ENCODE data around the gene IL17F. TPM values are rescaled to one million over a fixed set of nuclear protein-coding genes. Genes with fewer than 3 reads are reported as not detected.
"Not testable (repeated sequence)": the region's sequence is repeated elsewhere in the genome, so short reads cannot be mapped to it uniquely, and the experiment has no call there.

The IL17F gene
- total RNA-seq, 2 donors from 2014 or later: 295 to 3,317 TPM

DNA sequence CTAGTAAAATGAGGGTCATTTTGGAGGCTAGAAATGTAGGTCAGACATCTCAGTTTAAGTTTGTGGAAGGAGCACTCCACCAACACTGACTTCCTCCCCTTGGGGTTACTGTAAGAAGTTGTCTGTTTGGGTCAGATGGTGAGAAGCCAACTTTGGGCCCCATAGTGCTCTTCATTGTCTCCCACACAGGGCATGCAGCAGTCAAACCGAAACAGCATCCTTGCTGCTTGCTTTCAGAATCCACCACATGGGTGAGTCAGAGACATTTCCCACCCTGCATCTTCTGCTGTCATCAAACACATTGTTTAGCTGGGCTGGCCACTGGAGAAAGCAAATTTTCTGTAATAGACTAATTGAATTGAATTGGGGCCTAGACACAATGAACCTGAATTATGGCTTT lies 16.8 kb downstream of the IL17F start:
- Mint-ChIP-seq H3K36me3 (ENCODE audit: low read depth) (no peaks in the 10 kb centered on the region), H3K4me1 (peaks cover 19% of the 10 kb centered on the region), H3K4me3 (peak overlapping the region; percentile 42), H3K27me3 (peaks cover 25% of the 10 kb centered on the region), H3K27ac (peak overlapping the region; percentile 5), H3K9me3 (no peaks in the 10 kb centered on the region)
- peak; percentile 91 for ATAC-seq (replicated peaks)

DNA sequence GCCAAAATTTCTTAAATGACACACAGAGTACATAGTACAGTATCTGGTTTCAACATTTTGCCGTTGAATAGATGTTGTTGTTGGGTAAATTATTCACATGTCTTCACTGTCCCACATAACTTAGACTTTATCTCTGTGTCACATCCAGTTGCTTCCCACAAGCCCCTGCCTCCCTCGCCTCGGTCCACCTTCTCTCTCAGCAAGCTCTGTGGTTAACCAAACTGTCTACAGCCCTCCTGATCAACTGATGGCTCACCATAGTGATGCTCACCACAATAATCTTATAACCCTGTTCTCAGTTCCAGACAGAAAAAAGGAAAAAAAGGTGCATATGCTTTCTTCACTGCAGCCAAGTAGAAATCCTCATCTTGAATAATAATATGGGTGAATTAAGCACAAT lies 23.0 kb downstream of the IL17F start:
- Mint-ChIP-seq H3K9me3 (no peaks in the 10 kb centered on the region), H3K27me3 (peaks cover 25% of the 10 kb centered on the region), H3K36me3 (ENCODE audit: low read depth) (no peaks in the 10 kb centered on the region), H3K27ac (peak overlapping the region; percentile 8), H3K4me3 (peak overlapping the region; percentile 9), H3K4me1 (peaks cover 8% of the 10 kb centered on the region)
- peak; percentile 98 for ATAC-seq (replicated peaks)

DNA sequence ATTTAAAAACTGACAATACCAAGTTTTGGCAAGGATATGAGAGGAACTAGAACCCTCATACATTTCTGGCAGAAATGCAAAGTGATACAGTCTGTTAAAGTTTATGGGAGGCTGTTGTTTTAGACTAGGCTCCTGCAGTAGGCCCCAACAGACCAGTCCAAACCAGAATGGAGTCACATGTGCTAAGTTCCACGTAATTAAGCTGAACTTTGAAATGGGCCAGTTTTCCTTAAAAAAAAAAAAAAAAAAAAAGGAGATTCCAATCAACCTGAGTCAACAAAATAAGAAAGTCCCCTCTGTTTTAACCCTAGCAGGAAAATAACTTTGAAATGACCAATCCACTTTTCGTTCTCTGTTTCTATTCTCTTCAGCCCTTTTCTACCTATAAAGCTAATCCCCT lies 26.5 kb downstream of the IL17F start:
- Mint-ChIP-seq H3K36me3 (ENCODE audit: low read depth) (no peaks in the 10 kb centered on the region), H3K27ac (no peak overlapping the region), H3K4me3 (no peak overlapping the region), H3K4me1 (peaks cover 8% of the 10 kb centered on the region), H3K9me3 (no peaks in the 10 kb centered on the region), H3K27me3 (peaks cover 3% of the 10 kb centered on the region)
- ATAC-seq (replicated peaks): no peak

DNA sequence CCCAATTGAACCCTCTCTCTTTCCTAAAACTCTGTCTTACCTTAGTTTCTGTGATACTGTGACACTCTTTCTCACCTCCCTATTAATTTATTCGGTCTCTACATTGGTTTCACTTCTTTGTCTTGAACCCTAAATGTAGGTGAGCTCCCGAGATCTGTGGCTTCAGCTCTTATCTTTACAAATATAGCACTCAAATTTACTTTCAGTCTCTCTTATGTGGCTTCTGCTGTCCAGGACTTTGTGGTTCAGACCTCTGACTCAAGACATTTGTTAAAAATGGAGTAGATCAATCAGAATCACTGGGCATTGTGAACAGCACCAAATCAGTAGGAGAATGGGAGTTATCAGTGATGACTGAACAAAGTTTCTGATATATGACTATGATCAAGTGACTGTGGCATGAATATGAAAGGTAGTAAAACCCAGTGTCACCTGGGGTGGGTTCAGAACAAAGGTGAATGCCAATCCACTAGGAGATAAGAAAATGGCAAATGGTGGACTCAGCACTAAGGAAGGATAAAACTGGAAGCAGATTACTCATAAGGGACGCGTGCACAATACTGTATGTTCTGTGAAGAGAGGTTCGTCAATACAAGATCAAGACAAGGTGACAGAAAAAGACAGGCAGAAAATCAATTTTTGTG lies 27.2 kb downstream of the IL17F start:
- Mint-ChIP-seq H3K27ac (no peak overlapping the region), H3K36me3 (ENCODE audit: low read depth) (no peaks in the 10 kb centered on the region), H3K27me3 (peaks cover 4% of the 10 kb centered on the region), H3K4me1 (peaks cover 8% of the 10 kb centered on the region), H3K4me3 (no peak overlapping the region), H3K9me3 (no peaks in the 10 kb centered on the region)
- no peak for ATAC-seq (replicated peaks)

DNA sequence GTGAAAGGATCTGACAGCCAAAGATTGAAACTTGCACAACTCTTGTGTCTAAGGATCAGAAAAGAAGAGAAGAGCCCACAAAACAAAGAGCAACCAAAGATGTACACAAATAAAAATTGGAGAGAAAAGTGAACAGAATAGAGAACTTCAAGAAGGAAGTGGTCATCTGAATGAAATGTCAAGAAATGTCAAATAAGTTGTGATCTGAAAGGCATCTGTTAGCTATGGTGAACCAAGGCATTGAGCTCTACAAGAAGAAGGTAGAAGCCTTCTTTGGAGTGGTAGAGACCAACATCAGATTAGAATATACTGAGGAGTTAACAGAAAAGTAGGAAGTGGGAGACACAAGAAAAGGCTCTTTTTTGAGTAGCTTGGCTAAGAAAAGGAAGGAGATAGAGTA lies 28.5 kb downstream of the IL17F start:
- no peak overlapping the region for H3K4me3 Mint-ChIP-seq
- no peak for ATAC-seq (replicated peaks)
- H3K27ac Mint-ChIP-seq: no peak overlapping the region
- peaks cover 4% of the 10 kb centered on the region for H3K27me3 Mint-ChIP-seq
- no peaks in the 10 kb centered on the region for H3K4me1 Mint-ChIP-seq
- H3K9me3 Mint-ChIP-seq: no peaks in the 10 kb centered on the region
- no peaks in the 10 kb centered on the region for H3K36me3 Mint-ChIP-seq (ENCODE audit: low read depth)

DNA sequence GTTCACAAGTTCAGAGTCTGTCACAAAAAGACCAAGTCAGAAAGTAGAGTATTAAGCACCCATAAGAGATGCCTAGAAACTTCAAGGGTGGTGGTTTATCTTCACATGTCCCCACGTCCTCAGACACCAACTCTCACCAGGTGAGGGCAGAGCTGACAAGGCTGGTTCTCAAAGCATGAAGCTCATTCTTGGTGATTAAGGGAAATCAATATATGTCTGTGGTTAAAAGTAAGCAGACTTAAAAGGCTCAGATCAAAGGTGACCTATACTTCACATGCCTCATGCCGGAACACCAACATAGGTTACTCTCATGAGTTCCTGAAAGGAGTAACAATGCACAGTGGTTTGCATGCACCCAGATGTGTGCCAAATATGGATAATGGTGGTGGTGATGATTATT lies 31.2 kb downstream of the IL17F start:
- Mint-ChIP-seq H3K9me3 (no peaks in the 10 kb centered on the region), H3K27me3 (peaks cover 4% of the 10 kb centered on the region), H3K36me3 (ENCODE audit: low read depth) (no peaks in the 10 kb centered on the region), H3K4me1 (peaks cover 5% of the 10 kb centered on the region), H3K27ac (no peak overlapping the region), H3K4me3 (no peak overlapping the region)
- peak; percentile 66 for ATAC-seq (replicated peaks)

DNA sequence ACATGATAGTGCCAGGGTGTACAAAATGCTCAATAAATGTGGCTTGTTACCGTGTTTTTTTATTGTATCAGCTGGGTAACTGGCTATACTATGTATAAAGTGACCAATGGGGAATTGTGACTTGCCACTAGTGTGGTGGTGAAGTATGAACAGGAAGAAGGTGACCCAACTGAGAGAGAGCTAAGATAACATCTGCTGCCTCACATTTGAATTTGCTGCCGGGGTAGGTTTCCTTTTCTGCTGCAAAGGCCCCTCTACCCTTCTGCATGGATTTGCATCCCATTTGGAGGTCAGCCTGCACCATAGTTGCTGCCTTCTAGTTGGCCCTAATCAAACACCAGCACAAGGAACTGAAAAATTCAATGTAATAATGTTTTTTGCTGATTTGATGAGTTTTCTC lies 34.1 kb downstream of the IL17F start:
- ATAC-seq (replicated peaks): peak; percentile 17
- H3K27me3 Mint-ChIP-seq: peaks cover 7% of the 10 kb centered on the region
- no peaks in the 10 kb centered on the region for H3K36me3 Mint-ChIP-seq (ENCODE audit: low read depth)
- H3K27ac Mint-ChIP-seq: no peak overlapping the region
- H3K4me1 Mint-ChIP-seq: peaks cover 5% of the 10 kb centered on the region
- H3K9me3 Mint-ChIP-seq: no peaks in the 10 kb centered on the region
- H3K4me3 Mint-ChIP-seq: no peak overlapping the region

DNA sequence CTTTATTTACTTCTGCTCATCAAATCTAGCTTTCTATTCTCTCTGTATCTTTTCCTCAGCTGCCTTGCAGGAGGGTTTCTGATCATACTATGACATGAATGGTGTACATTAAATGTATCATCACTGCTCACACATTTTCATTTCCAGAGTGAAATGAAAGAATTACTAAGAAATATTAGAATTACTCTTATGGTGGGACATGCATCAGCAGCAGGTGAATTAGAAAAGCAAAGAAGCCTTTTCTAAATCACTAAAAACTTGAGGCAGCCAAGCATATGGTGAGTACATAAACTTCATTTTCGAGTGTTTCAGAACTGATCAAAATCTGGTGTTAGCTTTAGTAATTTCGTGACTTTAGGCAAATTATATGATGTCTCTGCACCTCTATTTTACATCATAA lies 34.5 kb downstream of the IL17F start:
- Mint-ChIP-seq H3K27ac (no peak overlapping the region), H3K36me3 (ENCODE audit: low read depth) (no peaks in the 10 kb centered on the region), H3K27me3 (peaks cover 7% of the 10 kb centered on the region), H3K4me3 (no peak overlapping the region), H3K9me3 (no peaks in the 10 kb centered on the region), H3K4me1 (peaks cover 5% of the 10 kb centered on the region)
- peak; percentile 78 for ATAC-seq (replicated peaks)

DNA sequence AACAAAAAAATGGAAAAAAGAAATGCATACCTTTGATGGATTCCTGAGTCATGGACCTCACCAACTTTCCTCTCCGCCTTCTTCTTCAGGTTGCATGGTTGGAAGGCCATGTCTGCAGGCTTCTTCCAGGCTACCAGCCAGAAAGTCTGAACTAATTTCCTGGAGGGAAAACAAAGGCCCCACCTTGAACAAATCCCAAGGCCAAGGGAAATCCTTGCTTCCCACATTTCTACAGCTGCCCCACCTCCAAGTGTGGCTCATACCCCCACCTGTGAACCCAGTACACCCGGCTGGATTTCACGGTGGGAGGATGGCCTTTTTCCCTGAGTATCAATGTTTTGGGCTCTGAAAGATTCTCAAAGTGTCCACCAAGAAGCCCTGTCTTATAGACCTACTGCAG lies 35.7 kb downstream of the IL17F start:
- ATAC-seq (replicated peaks): no peak
- Mint-ChIP-seq H3K36me3 (ENCODE audit: low read depth) (no peaks in the 10 kb centered on the region), H3K27ac (no peak overlapping the region), H3K9me3 (no peaks in the 10 kb centered on the region), H3K4me1 (peaks cover 5% of the 10 kb centered on the region), H3K4me3 (no peak overlapping the region), H3K27me3 (peaks cover 7% of the 10 kb centered on the region)

DNA sequence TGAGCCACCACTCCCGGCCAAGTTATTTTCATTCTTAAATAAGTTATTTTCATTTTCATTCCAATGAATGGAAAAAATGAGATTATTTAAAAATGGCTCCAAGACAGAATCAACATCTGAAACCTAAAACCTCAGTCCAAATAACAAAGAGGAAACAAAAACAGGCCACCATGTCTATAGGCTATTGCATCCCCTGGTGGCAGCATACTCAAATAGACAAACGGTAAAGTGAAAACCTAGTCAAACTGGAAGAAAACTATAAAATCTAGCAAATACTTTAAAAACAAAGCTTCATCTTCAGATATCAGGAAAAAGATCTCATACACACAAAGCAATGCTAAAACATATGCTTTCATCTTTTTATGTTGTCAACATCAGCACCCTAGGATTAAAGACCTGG lies 37.2 kb downstream of the IL17F start:
- no peak for ATAC-seq (replicated peaks)
- no peaks in the 10 kb centered on the region for H3K9me3 Mint-ChIP-seq
- H3K27me3 Mint-ChIP-seq: peaks cover 8% of the 10 kb centered on the region
- no peak overlapping the region for H3K27ac Mint-ChIP-seq
- H3K4me1 Mint-ChIP-seq: peaks cover 5% of the 10 kb centered on the region
- H3K4me3 Mint-ChIP-seq: no peak overlapping the region
- H3K36me3 Mint-ChIP-seq (ENCODE audit: low read depth): no peaks in the 10 kb centered on the region

DNA sequence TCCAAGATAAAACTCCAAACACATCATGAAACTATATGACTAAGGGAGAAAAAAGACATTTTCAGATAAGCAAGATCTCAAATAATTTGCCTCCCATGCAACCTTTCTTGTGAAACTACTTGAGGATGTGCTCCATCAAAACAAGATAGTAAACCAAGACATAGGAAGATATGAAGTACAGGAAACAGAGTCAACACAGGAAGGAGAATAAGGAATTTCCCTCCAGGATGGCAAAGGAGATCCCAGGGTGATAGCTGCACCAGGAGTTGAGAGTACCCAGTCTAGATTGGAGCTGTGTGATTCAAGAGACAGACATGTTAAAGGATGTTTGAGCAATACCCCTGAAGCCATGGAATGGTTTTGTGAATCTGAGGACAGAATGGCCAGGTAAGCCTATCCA lies 42.8 kb downstream of the IL17F start:
- peak; percentile 53 for ATAC-seq (replicated peaks)
- peak overlapping the region; percentile 53 for H3K4me3 Mint-ChIP-seq

DNA sequence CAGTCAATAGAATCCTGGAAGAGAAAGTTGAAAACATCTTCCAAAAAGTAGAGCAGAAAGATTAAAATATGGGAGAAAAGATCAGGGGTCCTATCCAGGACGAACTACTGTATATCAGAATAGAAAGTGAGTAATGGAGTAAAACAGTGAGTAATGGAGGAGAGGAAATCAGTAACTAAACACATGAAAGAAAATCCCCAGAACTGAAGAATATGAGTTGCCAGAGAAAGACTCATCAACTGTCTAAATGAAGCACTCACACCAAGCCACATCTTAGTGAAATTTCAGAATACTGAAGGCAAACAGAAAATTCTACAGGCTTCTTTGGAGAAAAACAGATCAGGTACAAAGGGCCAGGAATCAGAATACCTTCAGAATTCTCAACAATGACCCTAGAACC lies 43.3 kb downstream of the IL17F start:
- Mint-ChIP-seq H3K9me3 (peaks cover 14% of the 10 kb centered on the region), H3K27me3 (peaks cover 13% of the 10 kb centered on the region), H3K4me1 (peaks cover 15% of the 10 kb centered on the region), H3K27ac (peak overlapping the region; percentile 90), H3K4me3 (peak overlapping the region; percentile 53), H3K36me3 (ENCODE audit: low read depth) (no peaks in the 10 kb centered on the region)
- peak; percentile 100 for ATAC-seq (replicated peaks)

More for the DNA sequence above, 42.8 kb downstream of the IL17F start:
- Mint-ChIP-seq H3K27ac (peak overlapping the region; percentile 90), H3K36me3 (ENCODE audit: low read depth) (no peaks in the 10 kb centered on the region), H3K9me3 (peaks cover 14% of the 10 kb centered on the region), H3K4me1 (peaks cover 15% of the 10 kb centered on the region), H3K27me3 (peaks cover 13% of the 10 kb centered on the region)

DNA sequence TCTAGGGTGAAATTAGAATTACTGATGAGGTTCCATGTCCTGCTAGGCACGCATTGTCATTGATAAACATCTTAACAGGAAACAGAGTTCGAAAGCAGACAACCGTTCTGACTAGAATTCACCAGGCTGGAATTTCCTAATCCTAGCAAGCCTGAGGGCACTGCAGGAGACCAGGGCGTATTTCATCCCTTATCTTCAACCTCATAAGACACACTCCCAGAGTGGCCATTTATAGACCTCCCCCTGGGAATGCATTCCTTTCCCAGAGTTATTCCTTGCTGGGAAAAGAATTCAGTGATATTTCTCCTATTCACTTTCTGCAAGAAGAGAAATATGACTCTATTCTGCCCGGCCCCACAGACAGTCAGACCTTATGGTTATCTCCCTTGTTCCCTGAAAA lies 44.2 kb downstream of the IL17F start:
- Mint-ChIP-seq H3K27me3 (peaks cover 17% of the 10 kb centered on the region), H3K4me1 (peaks cover 15% of the 10 kb centered on the region), H3K27ac (peak overlapping the region; percentile 50), H3K4me3 (peak overlapping the region; percentile 17), H3K9me3 (peaks cover 14% of the 10 kb centered on the region)
- not testable (repeated sequence) for H3K36me3 Mint-ChIP-seq (ENCODE audit: low read depth); ATAC-seq (replicated peaks)

DNA sequence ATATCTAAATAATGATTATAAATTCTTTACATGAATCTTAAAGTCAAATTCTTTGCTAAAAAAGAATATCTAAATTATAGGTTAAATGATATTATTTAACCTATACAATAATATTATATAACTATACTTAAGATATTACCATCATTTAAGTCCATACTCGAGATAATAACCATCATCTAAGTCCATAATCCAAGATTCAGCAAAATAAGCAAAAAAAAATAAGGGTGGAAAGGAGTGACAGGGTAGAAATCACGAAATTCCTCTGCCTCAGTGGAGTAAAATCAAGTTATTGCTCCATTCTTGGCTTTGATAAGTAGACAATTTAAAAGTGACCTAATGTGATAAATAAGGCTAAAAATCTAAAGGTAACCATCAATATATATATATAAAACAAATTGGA lies 48.4 kb downstream of the IL17F start:
- Mint-ChIP-seq H3K9me3 (peaks cover 9% of the 10 kb centered on the region), H3K27me3 (peaks cover 22% of the 10 kb centered on the region), H3K36me3 (ENCODE audit: low read depth) (no peaks in the 10 kb centered on the region), H3K27ac (no peak overlapping the region), H3K4me3 (no peak overlapping the region), H3K4me1 (peaks cover 7% of the 10 kb centered on the region)
- no peak for ATAC-seq (replicated peaks)

DNA sequence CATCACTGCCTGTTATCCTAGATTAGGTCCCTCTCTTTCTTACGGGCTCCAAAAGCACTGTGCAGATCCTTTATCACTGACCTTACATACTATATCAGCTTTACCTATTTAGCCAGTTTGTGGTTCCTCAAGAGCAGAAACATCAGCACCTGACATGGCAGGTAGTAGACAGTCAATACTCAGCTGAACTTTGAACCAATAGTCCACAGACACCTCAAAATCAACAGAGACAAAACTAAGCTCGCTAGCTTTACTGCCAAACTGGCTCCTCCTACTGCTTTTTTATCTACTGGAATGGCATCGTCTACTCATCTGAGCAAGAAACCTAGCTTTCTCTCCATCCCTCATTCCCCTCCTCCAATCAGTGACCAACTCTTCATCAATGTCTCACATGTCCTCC lies 52.5 kb downstream of the IL17F start:
- no peaks in the 10 kb centered on the region for H3K4me1 Mint-ChIP-seq
- no peak overlapping the region for H3K27ac Mint-ChIP-seq
- H3K36me3 Mint-ChIP-seq (ENCODE audit: low read depth): peaks cover 12% of the 10 kb centered on the region
- peaks cover 27% of the 10 kb centered on the region for H3K27me3 Mint-ChIP-seq
- ATAC-seq (replicated peaks): no peak
- no peak overlapping the region for H3K4me3 Mint-ChIP-seq
- no peaks in the 10 kb centered on the region for H3K9me3 Mint-ChIP-seq

DNA sequence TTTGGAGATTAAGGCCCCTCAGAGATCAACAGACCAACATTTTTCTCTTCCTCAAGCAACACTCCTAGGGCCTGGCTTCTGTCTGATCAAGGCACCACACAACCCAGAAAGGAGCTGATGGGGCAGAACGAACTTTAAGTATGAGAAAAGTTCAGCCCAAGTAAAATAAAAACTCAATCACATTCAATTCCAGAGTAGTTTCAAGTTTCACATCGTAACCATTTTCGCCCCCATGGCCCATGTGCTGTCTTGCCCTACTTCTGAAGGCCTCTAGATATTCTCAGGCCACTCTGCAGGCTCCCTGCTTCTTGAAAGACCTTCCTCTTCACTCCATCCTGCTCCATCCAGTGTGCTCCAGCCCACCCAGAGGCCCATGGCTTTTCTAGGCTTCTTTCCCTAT lies 53.9 kb downstream of the IL17F start:
- Mint-ChIP-seq H3K27me3 (peaks cover 33% of the 10 kb centered on the region), H3K27ac (no peak overlapping the region), H3K4me3 (peak overlapping the region; percentile 33), H3K4me1 (peaks cover 4% of the 10 kb centered on the region), H3K36me3 (ENCODE audit: low read depth) (peaks cover 12% of the 10 kb centered on the region), H3K9me3 (no peaks in the 10 kb centered on the region)
- ATAC-seq (replicated peaks): peak; percentile 73

Data from activated T-helper 17 cell treated with anti-CD3 and anti-CD28 coated beads, Interleukin-2, amount 50 U/mL, for 72 hours (primary cell).